Measurements from ENCODE around the gene CCDC68.

CCDC68 gene

GRCh38 chr18:54911551-54911950 lies 47.7 kb downstream of the CCDC68 start:
- DNase-seq: no peak

- DNase-seq: no peak
These were observed 48.9 kb downstream of the CCDC68 start for GRCh38 chr18:54910161-54910919.

GRCh38 chr18:54909538-54909937 lies 49.7 kb downstream of the CCDC68 start:
- DNase-seq: no peak

GRCh38 chr18:54906331-54907185 lies 52.7 kb downstream of the CCDC68 start:
- no peak for DNase-seq

GRCh38 chr18:54905629-54906028 lies 53.6 kb downstream of the CCDC68 start:
- no peak for DNase-seq

- DNase-seq: no peak
These were observed 54.7 kb downstream of the CCDC68 start for GRCh38 chr18:54904581-54904980.

- no peak for DNase-seq
These were observed 59.0 kb downstream of the CCDC68 start for GRCh38 chr18:54900290-54900689.

GRCh38 chr18:54899500-54899899 lies 59.8 kb downstream of the CCDC68 start:
- no peak for DNase-seq

- DNase-seq: no peak
These were observed 70.3 kb downstream of the CCDC68 start for GRCh38 chr18:54888933-54889332.

- no peak for DNase-seq
These were observed 70.9 kb downstream of the CCDC68 start for GRCh38 chr18:54888378-54888777.

GRCh38 chr18:54883816-54884604 lies 75.3 kb downstream of the CCDC68 start:
- no peak for DNase-seq

- no peak for DNase-seq
These were observed 76.9 kb downstream of the CCDC68 start for GRCh38 chr18:54882318-54882717.

- DNase-seq: no peak
These were observed 78.0 kb downstream of the CCDC68 start for GRCh38 chr18:54881229-54881768.

- DNase-seq: no peak
These were observed 78.7 kb downstream of the CCDC68 start for GRCh38 chr18:54880395-54881105.

GRCh38 chr18:54879691-54880090 lies 79.6 kb downstream of the CCDC68 start:
- DNase-seq: no peak

- no peak for DNase-seq
These were observed 80.5 kb downstream of the CCDC68 start for GRCh38 chr18:54878659-54879358.

GRCh38 chr18:54878159-54878622 lies 81.1 kb downstream of the CCDC68 start:
- no peak for DNase-seq

- DNase-seq: no peak
These were observed 82.2 kb downstream of the CCDC68 start for GRCh38 chr18:54877076-54877475.

GRCh38 chr18:54875063-54875462 lies 84.2 kb downstream of the CCDC68 start:
- DNase-seq: no peak

GRCh38 chr18:54873884-54874255 lies 85.4 kb downstream of the CCDC68 start:
- DNase-seq: no peak

- no peak for DNase-seq
These were observed 86.6 kb downstream of the CCDC68 start for GRCh38 chr18:54872681-54873080.

GRCh38 chr18:54871231-54871630 lies 88.0 kb downstream of the CCDC68 start:
- DNase-seq: no peak
